Measurements from ENCODE around the gene MAN2B2.

The MAN2B2 gene

GRCh38 chr4:6566391-6567190, 8.4 kb upstream of the MAN2B2 start:
- H3K4me3 Mint-ChIP-seq: no peak overlapping the region
- peaks cover 15% of the 10 kb centered on the region for H3K4me1 Mint-ChIP-seq
- no peaks in the 10 kb centered on the region for H3K9me3 Mint-ChIP-seq
- peaks cover 73% of the 10 kb centered on the region for H3K27me3 Mint-ChIP-seq
- H3K36me3 Mint-ChIP-seq: no peaks in the 10 kb centered on the region
- no peak overlapping the region for H3K27ac Mint-ChIP-seq
- CTCF ChIA-PET: interaction anchor here (0.6 kb wide), 1 partner anchor 397 kb away, joined by 4 read pairs; no protein-coding TSS in a partner anchor
- DNase-seq: no peak

GRCh38 chr4:6567218-6567617, 7.8 kb upstream of the MAN2B2 start:
- Mint-ChIP-seq H3K36me3 (no peaks in the 10 kb centered on the region), H3K4me1 (peaks cover 9% of the 10 kb centered on the region), H3K27ac (no peak overlapping the region), H3K4me3 (no peak overlapping the region), H3K9me3 (no peaks in the 10 kb centered on the region), H3K27me3 (peaks cover 71% of the 10 kb centered on the region)
- CTCF ChIA-PET: interaction anchor here (0.6 kb wide), 1 partner anchor 76 kb away, joined by 3 read pairs; no protein-coding TSS in a partner anchor
- DNase-seq: no peak

- no peak overlapping the region for H3K4me3 Mint-ChIP-seq
- CTCF ChIA-PET: no interaction called here
- H3K36me3 Mint-ChIP-seq: no peaks in the 10 kb centered on the region
- H3K27ac Mint-ChIP-seq: no peak overlapping the region
- no peak for DNase-seq
- peaks cover 3% of the 10 kb centered on the region for H3K4me1 Mint-ChIP-seq
- peaks cover 66% of the 10 kb centered on the region for H3K27me3 Mint-ChIP-seq
- no peaks in the 10 kb centered on the region for H3K9me3 Mint-ChIP-seq
Observed at GRCh38 chr4:6568148-6568547, 6.8 kb upstream of the MAN2B2 start.

- no peaks in the 10 kb centered on the region for H3K36me3 Mint-ChIP-seq
- no peaks in the 10 kb centered on the region for H3K9me3 Mint-ChIP-seq
- peaks cover 3% of the 10 kb centered on the region for H3K4me1 Mint-ChIP-seq
- H3K27ac Mint-ChIP-seq: no peak overlapping the region
- no peak overlapping the region for H3K4me3 Mint-ChIP-seq
- DNase-seq: no peak
- H3K27me3 Mint-ChIP-seq: peaks cover 71% of the 10 kb centered on the region
- CTCF ChIA-PET: no interaction called here
Observed at GRCh38 chr4:6568689-6569332, 6.2 kb upstream of the MAN2B2 start.

GRCh38 chr4:6571608-6572007, 3.4 kb upstream of the MAN2B2 start:
- no peak overlapping the region for H3K4me3 Mint-ChIP-seq
- peaks cover 47% of the 10 kb centered on the region for H3K27me3 Mint-ChIP-seq
- H3K36me3 Mint-ChIP-seq: no peaks in the 10 kb centered on the region
- CTCF ChIA-PET: no interaction called here
- peaks cover 12% of the 10 kb centered on the region for H3K4me1 Mint-ChIP-seq
- DNase-seq: no peak
- H3K9me3 Mint-ChIP-seq: no peaks in the 10 kb centered on the region
- H3K27ac Mint-ChIP-seq: no peak overlapping the region

- H3K4me3 Mint-ChIP-seq: peak overlapping the region; percentile 87
- H3K36me3 Mint-ChIP-seq: peaks cover 11% of the 10 kb centered on the region
- no peaks in the 10 kb centered on the region for H3K9me3 Mint-ChIP-seq
- no peak overlapping the region for H3K27ac Mint-ChIP-seq
- H3K4me1 Mint-ChIP-seq: peaks cover 17% of the 10 kb centered on the region
- no peak for DNase-seq
- CTCF ChIA-PET: interaction anchor here (1.1 to 1.3 kb wide), 2 partner anchors 12 to 27 kb away, joined by 3 to 4 read pairs; no protein-coding TSS in a partner anchor
- H3K27me3 Mint-ChIP-seq: peaks cover 39% of the 10 kb centered on the region
Observed at GRCh38 chr4:6573551-6573950, 1.4 kb upstream of the MAN2B2 start.

GRCh38 chr4:6573986-6574746, 823 bp upstream of the MAN2B2 start:
- CTCF ChIA-PET: interaction anchor here (1.1 to 2.5 kb wide), 3 partner anchors 12 to 508 kb away, joined by 3 to 9 read pairs (median 4); no protein-coding TSS in a partner anchor
- H3K4me3 Mint-ChIP-seq: peak overlapping the region; percentile 87
- peaks cover 34% of the 10 kb centered on the region for H3K27me3 Mint-ChIP-seq
- DNase-seq: no peak
- peaks cover 17% of the 10 kb centered on the region for H3K4me1 Mint-ChIP-seq
- no peaks in the 10 kb centered on the region for H3K9me3 Mint-ChIP-seq
- H3K36me3 Mint-ChIP-seq: peaks cover 14% of the 10 kb centered on the region
- H3K27ac Mint-ChIP-seq: peak overlapping the region; percentile 81

- Mint-ChIP-seq H3K4me3 (peak overlapping the region; percentile 81), H3K27me3 (peaks cover 28% of the 10 kb centered on the region), H3K36me3 (peaks cover 28% of the 10 kb centered on the region), H3K4me1 (peaks cover 17% of the 10 kb centered on the region), H3K9me3 (no peaks in the 10 kb centered on the region), H3K27ac (peak overlapping the region; percentile 87)
- CTCF ChIA-PET: interaction anchor here (1.1 to 2.5 kb wide), 2 partner anchors 29 to 507 kb away, joined by 3 to 9 read pairs; no protein-coding TSS in a partner anchor
- DNase-seq: no peak
Observed at GRCh38 chr4:6575503-6576240, 683 bp downstream of the MAN2B2 start.

- Mint-ChIP-seq H3K9me3 (no peaks in the 10 kb centered on the region), H3K36me3 (peaks cover 36% of the 10 kb centered on the region), H3K27me3 (peaks cover 19% of the 10 kb centered on the region), H3K4me3 (peak overlapping the region; percentile 49), H3K4me1 (peaks cover 17% of the 10 kb centered on the region), H3K27ac (no peak overlapping the region)
- DNase-seq: no peak
- CTCF ChIA-PET: interaction anchor here (2.5 kb wide), 1 partner anchor 29 kb away, joined by 9 read pairs; no protein-coding TSS in a partner anchor
Observed at GRCh38 chr4:6576512-6576911, 1.5 kb downstream of the MAN2B2 start.

- CTCF ChIA-PET: no interaction called here
- H3K4me1 Mint-ChIP-seq: peaks cover 17% of the 10 kb centered on the region
- no peaks in the 10 kb centered on the region for H3K9me3 Mint-ChIP-seq
- DNase-seq: no peak
- H3K27ac Mint-ChIP-seq: peak overlapping the region; percentile 63
- peak overlapping the region; percentile 49 for H3K4me3 Mint-ChIP-seq
- H3K27me3 Mint-ChIP-seq: peaks cover 15% of the 10 kb centered on the region
- peaks cover 38% of the 10 kb centered on the region for H3K36me3 Mint-ChIP-seq
Observed at GRCh38 chr4:6576932-6577331, 1.9 kb downstream of the MAN2B2 start.

- Mint-ChIP-seq H3K27ac (no peak overlapping the region), H3K36me3 (peaks cover 42% of the 10 kb centered on the region), H3K27me3 (peaks cover 15% of the 10 kb centered on the region), H3K9me3 (no peaks in the 10 kb centered on the region), H3K4me3 (peak overlapping the region; percentile 49), H3K4me1 (peaks cover 17% of the 10 kb centered on the region)
- no peak for DNase-seq
- CTCF ChIA-PET: no interaction called here
Observed at GRCh38 chr4:6577409-6577808, 2.4 kb downstream of the MAN2B2 start.

GRCh38 chr4:6578221-6578620, 3.2 kb downstream of the MAN2B2 start:
- Mint-ChIP-seq H3K4me1 (peaks cover 17% of the 10 kb centered on the region), H3K27ac (no peak overlapping the region), H3K4me3 (no peak overlapping the region), H3K27me3 (peaks cover 10% of the 10 kb centered on the region), H3K9me3 (peaks cover 3% of the 10 kb centered on the region), H3K36me3 (peaks cover 48% of the 10 kb centered on the region)
- CTCF ChIA-PET: no interaction called here
- no peak for DNase-seq

- no peak for DNase-seq
- Mint-ChIP-seq H3K36me3 (peaks cover 64% of the 10 kb centered on the region), H3K9me3 (peaks cover 4% of the 10 kb centered on the region), H3K27me3 (no peaks in the 10 kb centered on the region), H3K4me1 (peaks cover 11% of the 10 kb centered on the region), H3K4me3 (no peak overlapping the region), H3K27ac (no peak overlapping the region)
- CTCF ChIA-PET: no interaction called here
Observed at GRCh38 chr4:6580353-6580752, 5.4 kb downstream of the MAN2B2 start.
